Inferior parietal cortex (tissue), 1 donor: ENCODE results near the gene CUBN.

Experiments used
- DNase-seq: peaks from one replicate; pipeline ENCODE4 v3.0.0-alpha.2; 2016; ENCODE audit errors: extremely low spot score

Gene CUBN

DNA sequence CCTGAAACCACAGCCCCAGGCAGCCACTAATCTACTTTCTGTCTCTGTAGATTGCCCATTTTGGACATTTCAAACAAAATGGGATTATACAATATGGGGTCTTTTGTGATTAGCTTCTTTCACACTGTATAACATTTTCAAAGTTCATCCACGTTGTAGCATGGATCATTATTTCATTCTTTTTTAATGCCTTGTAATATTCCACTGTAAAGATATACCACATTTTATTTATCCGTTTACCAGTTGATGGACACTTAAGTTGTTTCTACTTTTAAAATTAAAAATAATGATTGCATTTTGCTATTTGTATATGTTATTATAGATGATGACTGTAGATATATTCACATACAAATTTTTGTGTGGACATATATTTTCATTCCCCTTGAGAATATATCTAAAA lies 60.7 kb downstream of the CUBN start:
- DNase-seq, result no peak

GRCh38 chr10:17067376-17068264 lies 62.0 kb downstream of the CUBN start:
- no peak for DNase-seq

DNA sequence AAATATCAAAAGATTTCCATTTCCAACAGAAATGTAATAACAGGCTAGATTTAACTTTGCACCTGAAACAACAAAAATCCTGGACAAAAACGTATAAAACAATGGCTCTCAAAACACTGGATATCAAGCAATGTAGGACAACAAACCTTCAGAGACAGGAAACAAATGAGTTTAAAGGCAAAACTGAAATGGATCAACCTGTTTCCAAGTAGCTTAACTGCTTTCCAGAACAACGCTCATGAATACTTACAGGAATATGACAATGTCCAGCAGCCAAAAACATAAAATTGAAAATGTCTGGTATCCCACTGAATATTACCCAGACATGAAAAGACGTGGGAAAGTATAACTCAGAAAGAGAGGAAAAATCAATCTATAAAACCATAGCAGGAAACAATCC lies 62.8 kb downstream of the CUBN start:
- DNase-seq, result no peak

GRCh38 chr10:17066000-17066399 lies 63.6 kb downstream of the CUBN start:
- DNase-seq, result no peak

- no peak for DNase-seq
Observed at GRCh38 chr10:17065273-17065672, 64.3 kb downstream of the CUBN start.

- no peak for DNase-seq
Observed at GRCh38 chr10:17064435-17064834, 65.2 kb downstream of the CUBN start.

- no peak for DNase-seq
Observed at GRCh38 chr10:17062955-17063484, 66.6 kb downstream of the CUBN start.

GRCh38 chr10:17062493-17062892 lies 67.1 kb downstream of the CUBN start:
- no peak for DNase-seq

DNA sequence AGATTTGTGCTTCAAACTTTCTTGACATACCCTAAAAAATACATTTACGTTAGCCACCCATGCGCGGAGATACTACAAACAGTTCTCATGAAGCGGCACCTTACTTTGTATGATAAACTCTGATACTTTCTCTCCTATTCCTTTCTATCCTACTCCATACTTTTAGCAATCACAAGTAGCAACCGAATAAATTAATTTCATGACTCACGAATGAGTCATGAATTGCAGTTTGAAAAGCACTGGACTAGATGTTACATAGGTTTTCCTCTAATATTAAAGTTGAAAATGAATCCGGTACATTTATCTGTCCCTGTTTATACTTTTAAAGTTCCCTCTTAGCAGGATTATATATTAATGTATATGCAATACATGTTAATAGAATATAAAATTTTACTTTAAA lies 67.6 kb downstream of the CUBN start:
- DNase-seq, result no peak

- DNase-seq, result no peak
Observed at GRCh38 chr10:17061418-17061817, 68.2 kb downstream of the CUBN start.

DNA sequence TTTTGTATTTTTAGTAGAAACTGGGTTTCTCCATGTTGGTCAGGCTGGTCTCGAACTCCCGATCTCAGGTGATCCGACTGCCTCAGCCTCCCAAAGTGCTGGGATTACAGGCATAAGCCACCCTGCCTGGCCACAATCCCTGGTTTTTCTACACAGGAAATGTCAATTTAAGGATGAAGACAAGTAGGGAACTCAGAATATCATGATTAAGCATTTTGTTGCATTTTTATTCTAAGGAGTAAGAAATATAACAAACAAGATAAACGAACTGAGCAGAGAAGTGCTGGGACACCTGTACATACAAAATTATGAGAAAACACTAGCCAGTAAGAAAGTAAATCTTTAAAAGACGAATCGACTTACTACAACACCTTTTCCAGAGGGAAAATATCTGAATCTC lies 69.3 kb downstream of the CUBN start:
- no peak for DNase-seq

GRCh38 chr10:17059197-17059688 lies 70.4 kb downstream of the CUBN start:
- no peak for DNase-seq

- no peak for DNase-seq
Observed at GRCh38 chr10:17058093-17058492, 71.5 kb downstream of the CUBN start.

DNA sequence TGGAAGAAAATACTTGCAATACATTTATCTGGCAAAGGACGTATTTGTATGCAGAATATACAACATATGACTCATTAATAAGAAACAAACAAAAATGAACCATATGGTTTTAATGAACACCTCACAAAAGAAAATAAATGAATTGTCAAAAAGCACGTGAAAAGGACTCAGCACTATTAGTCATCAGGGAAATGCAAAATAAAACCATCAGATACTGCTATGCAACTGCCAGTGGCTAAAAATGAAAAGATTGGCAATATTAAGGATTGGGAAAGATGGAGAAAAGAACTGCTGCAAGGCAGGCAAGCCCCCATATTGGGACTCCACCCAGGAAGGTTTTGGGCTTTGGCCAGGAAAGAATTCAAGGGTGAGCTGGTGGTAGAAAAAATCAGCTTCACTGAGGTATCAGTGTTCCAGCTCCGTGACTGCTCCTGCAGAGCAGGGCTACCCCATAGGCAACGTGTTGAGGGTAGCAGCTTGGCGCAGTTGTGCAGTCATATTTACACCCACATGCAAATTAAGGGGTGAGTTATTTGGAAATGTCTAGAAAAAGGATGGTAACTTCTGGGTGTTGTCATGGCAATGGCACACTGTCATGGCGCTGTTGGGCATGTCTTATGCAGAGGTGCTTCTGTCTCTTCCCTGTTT lies 72.7 kb downstream of the CUBN start:
- no peak for DNase-seq

DNA sequence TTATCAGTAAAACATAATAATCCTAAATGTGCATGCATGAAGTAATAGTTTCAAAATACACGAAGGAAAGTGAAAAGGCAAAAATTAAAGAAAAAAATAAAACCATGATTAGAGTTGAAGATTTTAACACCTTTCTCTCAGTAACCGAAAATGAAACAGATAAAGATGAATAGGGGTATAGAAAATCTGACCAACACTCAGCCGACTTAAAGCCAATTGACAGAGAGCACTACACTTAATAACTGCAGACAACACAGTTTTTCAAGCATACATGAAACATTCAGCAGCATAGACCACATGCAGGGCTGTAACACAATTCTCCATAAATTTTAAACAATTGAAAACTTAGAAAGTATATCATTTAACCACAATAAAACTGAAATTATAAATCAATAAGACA lies 76.1 kb downstream of the CUBN start:
- no peak for DNase-seq

GRCh38 chr10:17053061-17053460 lies 76.5 kb downstream of the CUBN start:
- DNase-seq, result no peak

DNA sequence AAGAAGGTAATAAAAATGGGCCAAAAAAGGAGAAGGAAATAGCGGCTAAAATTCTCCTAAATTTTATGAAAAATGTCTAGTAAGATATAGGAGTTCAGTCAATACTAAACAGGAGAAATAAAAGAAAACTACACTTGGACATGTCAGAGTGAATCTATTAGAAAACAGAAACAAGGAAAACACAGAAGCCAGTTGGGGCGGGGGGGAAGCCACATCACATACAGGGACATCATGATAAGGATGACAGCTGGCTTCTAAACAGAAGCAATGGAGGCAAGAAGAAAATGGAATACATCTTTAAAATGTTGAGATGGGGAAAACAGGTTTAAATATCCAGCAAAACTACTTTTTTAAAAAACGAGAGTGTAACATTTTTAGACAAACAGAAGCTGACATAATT lies 77.8 kb downstream of the CUBN start:
- no peak for DNase-seq

GRCh38 chr10:17049195-17049594 lies 80.4 kb downstream of the CUBN start:
- DNase-seq, result no peak

DNA sequence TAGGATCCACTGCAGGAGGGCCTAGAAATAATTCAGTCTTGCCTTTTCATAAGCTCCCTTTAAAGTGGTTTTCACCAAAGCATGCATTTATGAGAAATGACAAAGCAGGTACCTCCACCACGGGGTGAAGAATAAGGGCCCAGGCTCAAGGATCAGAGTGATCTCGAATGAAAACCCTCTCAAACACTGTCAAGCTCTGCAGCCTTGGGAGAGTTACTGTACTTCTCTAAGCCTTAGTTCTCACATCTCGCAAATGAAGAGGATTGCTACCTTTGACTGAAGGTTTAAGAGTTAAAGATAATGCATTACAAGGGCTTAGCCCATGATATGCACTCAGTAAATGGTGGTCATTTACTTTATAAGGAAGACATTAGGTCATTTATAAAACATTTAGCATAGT lies 81.7 kb downstream of the CUBN start:
- no peak for DNase-seq

DNA sequence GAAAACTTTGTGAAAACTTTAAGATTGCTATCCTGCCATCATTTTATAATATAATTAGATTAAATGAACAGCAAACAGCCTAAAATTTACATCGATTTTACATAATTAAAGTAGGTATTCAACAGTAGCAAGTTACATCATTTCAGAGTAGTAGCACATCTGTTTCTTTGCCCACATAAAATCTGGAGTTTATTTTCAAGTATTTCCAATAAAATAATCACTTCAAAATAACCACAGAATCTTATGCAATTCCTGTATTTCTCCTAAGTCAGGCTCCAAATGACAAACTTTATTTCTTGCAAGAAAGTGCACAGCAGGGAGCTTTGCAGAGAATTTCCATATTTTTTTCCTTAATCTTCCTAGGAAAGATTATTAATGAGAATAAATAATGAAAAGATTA lies 82.6 kb downstream of the CUBN start:
- DNase-seq, result no peak

- DNase-seq, result no peak
Observed at GRCh38 chr10:17043586-17043985, 86.0 kb downstream of the CUBN start.

GRCh38 chr10:17041626-17042520 lies 87.7 kb downstream of the CUBN start:
- no peak for DNase-seq
